Activated CD4-positive, alpha-beta T cell treated with anti-CD3 and anti-CD28 coated beads for 1 hour (primary cell): ENCODE measurements around the gene AGPAT4.
"Not testable (repeated sequence)": the region's sequence is repeated elsewhere in the genome, so short reads cannot be mapped to it uniquely, and the experiment has no call there.

Source experiments
- DNase-seq: peaks from one replicate; pipeline ENCODE4 v3.0.0-alpha.2; 2020

Gene AGPAT4

GRCh38 chr6:161136655-161137054 is 137.2 kb downstream of the AGPAT4 start:
- DNase-seq, result no peak

GRCh38 chr6:161135695-161136591 is 137.9 kb downstream of the AGPAT4 start:
- no peak for DNase-seq

GRCh38 chr6:161134550-161135298 is 139.1 kb downstream of the AGPAT4 start:
- no peak for DNase-seq

- no peak for DNase-seq
These were observed 139.9 kb downstream of the AGPAT4 start for GRCh38 chr6:161133963-161134362.

- DNase-seq, result no peak
These were observed 141.5 kb downstream of the AGPAT4 start for GRCh38 chr6:161132384-161132783.

- no peak for DNase-seq
These were observed 142.7 kb downstream of the AGPAT4 start for GRCh38 chr6:161130967-161131766.

- DNase-seq, result no peak
These were observed 143.3 kb downstream of the AGPAT4 start for GRCh38 chr6:161130541-161130940.

GRCh38 chr6:161128680-161129196 is 145.1 kb downstream of the AGPAT4 start:
- DNase-seq, result no peak

- DNase-seq, result no peak
These were observed 145.6 kb downstream of the AGPAT4 start for GRCh38 chr6:161128230-161128629.

GRCh38 chr6:161127071-161127740 is 146.7 kb downstream of the AGPAT4 start:
- no peak for DNase-seq

GRCh38 chr6:161125591-161125990 is 148.3 kb downstream of the AGPAT4 start:
- DNase-seq, result no peak

- DNase-seq, result not testable (repeated sequence)
These were observed 150.5 kb downstream of the AGPAT4 start for GRCh38 chr6:161123319-161123718.

GRCh38 chr6:161117942-161118341 is 155.9 kb downstream of the AGPAT4 start:
- DNase-seq, result no peak

- no peak for DNase-seq
These were observed 156.6 kb downstream of the AGPAT4 start for GRCh38 chr6:161117308-161117707.

- DNase-seq, result no peak
These were observed 157.3 kb downstream of the AGPAT4 start for GRCh38 chr6:161116554-161116953.

- no peak for DNase-seq
These were observed 158.4 kb downstream of the AGPAT4 start for GRCh38 chr6:161115468-161115867.

GRCh38 chr6:161111261-161111660 is 162.6 kb downstream of the AGPAT4 start:
- no peak for DNase-seq

- DNase-seq, result no peak
These were observed 163.7 kb downstream of the AGPAT4 start for GRCh38 chr6:161110028-161110779.

GRCh38 chr6:161109366-161109765 is 164.5 kb downstream of the AGPAT4 start:
- no peak for DNase-seq

- no peak for DNase-seq
These were observed 164.9 kb downstream of the AGPAT4 start for GRCh38 chr6:161108916-161109315.
